ENCODE data around the gene HOOK1. TPM values are rescaled to one million over a fixed set of nuclear protein-coding genes. Genes with fewer than 3 reads are reported as not detected.

The HOOK1 gene
- total and polyA plus RNA-seq, 8 donors, result 1.8 to 41.9 (median 7.1) TPM

- no peak for DNase-seq
- H3K4me3 ChIP-seq, result no peak overlapping the region
- intact Hi-C loops (cut with DNase I; ENCODE audit: low total_unique reads), result no loop called here
- TF ChIP-seq POLR2A (IDR thresholded peaks at IDR 0.05) (no peak), CTCF (IDR thresholded peaks at IDR 0.05) (no peak), EP300 (IDR thresholded peaks at IDR 0.05) (no peak), POLR2AphosphoS5 (IDR thresholded peaks at IDR 0.05) (no peak)
- 75 to 83% (median 80%) methylated on average over 4 of the region's 4 CpGs for WGBS, 5 donors
- peaks cover 0 to 6% (median 0%) of the 10 kb centered on the region in 4 donors for H3K36me3 ChIP-seq
- no peak overlapping the region for H3K27ac ChIP-seq
- H3K4me1 ChIP-seq, result no peaks in the 10 kb centered on the region
- H3K9me3 ChIP-seq, result no peaks in the 10 kb centered on the region
- no peaks in the 10 kb centered on the region for H3K27me3 ChIP-seq
These were observed 12.4 kb downstream of the HOOK1 start for GRCh38 chr1:59827055-59827643.

GRCh38 chr1:59828160-59828559 lies 13.4 kb downstream of the HOOK1 start:
- TF ChIP-seq EP300 (IDR thresholded peaks at IDR 0.05), result no peak
- TF ChIP-seq POLR2AphosphoS5 (IDR thresholded peaks at IDR 0.05), result no peak
- no peak for TF ChIP-seq POLR2A (IDR thresholded peaks at IDR 0.05)
- TF ChIP-seq CTCF (IDR thresholded peaks at IDR 0.05), result no peak
- Histone ChIP-seq H3K4me1 (no peaks in the 10 kb centered on the region), H3K4me3 (no peak overlapping the region), H3K27me3 (no peaks in the 10 kb centered on the region), H3K9me3 (no peaks in the 10 kb centered on the region), H3K27ac (no peak overlapping the region), H3K36me3 (peaks cover 0 to 6% (median 0%) of the 10 kb centered on the region in 4 donors)
- WGBS, 5 donors, result 86 to 93% (median 90%) methylated on average over 1 of the region's 1 CpG
- intact Hi-C loops (cut with DNase I; ENCODE audit: low total_unique reads), result no loop called here
- no peak for DNase-seq

- no peak overlapping the region for H3K4me3 ChIP-seq
These were observed 16.8 kb downstream of the HOOK1 start for GRCh38 chr1:59831529-59831928.

GRCh38 chr1:59833022-59833421 lies 18.3 kb downstream of the HOOK1 start:
- Histone ChIP-seq H3K27me3 (no peaks in the 10 kb centered on the region), H3K9me3 (no peaks in the 10 kb centered on the region), H3K27ac (no peak overlapping the region), H3K4me3 (no peak overlapping the region), H3K36me3 (peaks cover 0 to 25% (median 10%) of the 10 kb centered on the region in 4 donors), H3K4me1 (no peaks in the 10 kb centered on the region)
- TF ChIP-seq EP300 (IDR thresholded peaks at IDR 0.05), result no peak
- no peak for TF ChIP-seq POLR2AphosphoS5 (IDR thresholded peaks at IDR 0.05)
- no peak for TF ChIP-seq POLR2A (IDR thresholded peaks at IDR 0.05)
- no peak for TF ChIP-seq CTCF (IDR thresholded peaks at IDR 0.05)
- intact Hi-C loops (cut with DNase I; ENCODE audit: low total_unique reads), result no loop called here
- DNase-seq, result no peak
- WGBS, 5 donors, result 88 to 95% (median 94%) methylated on average over 2 of the region's 2 CpGs

More at GRCh38 chr1:59831529-59831928, 16.8 kb downstream of the HOOK1 start:
- Histone ChIP-seq H3K9me3 (no peaks in the 10 kb centered on the region), H3K27me3 (no peaks in the 10 kb centered on the region), H3K36me3 (peaks cover 0 to 18% (median 2%) of the 10 kb centered on the region in 4 donors), H3K4me1 (no peaks in the 10 kb centered on the region), H3K27ac (no peak overlapping the region)
- no peak for DNase-seq
- TF ChIP-seq EP300 (IDR thresholded peaks at IDR 0.05), result no peak
- no peak for TF ChIP-seq POLR2A (IDR thresholded peaks at IDR 0.05)
- no peak for TF ChIP-seq CTCF (IDR thresholded peaks at IDR 0.05)
- no peak for TF ChIP-seq POLR2AphosphoS5 (IDR thresholded peaks at IDR 0.05)
- intact Hi-C loops (cut with DNase I; ENCODE audit: low total_unique reads), result no loop called here
- WGBS, 5 donors, result 56 to 70% (median 67%) methylated on average over 2 of the region's 2 CpGs
